ENCODE measurements around the gene STEEP1. TPM values are rescaled to one million over a fixed set of nuclear protein-coding genes. Genes with fewer than 3 reads are reported as not detected.
"Not testable (repeated sequence)": the region's sequence is repeated elsewhere in the genome, so short reads cannot be mapped to it uniquely, and the experiment has no call there.

The STEEP1 gene
- total and polyA plus RNA-seq, 9 donors, result 15.5 to 28.6 (median 16.2) TPM

DNA sequence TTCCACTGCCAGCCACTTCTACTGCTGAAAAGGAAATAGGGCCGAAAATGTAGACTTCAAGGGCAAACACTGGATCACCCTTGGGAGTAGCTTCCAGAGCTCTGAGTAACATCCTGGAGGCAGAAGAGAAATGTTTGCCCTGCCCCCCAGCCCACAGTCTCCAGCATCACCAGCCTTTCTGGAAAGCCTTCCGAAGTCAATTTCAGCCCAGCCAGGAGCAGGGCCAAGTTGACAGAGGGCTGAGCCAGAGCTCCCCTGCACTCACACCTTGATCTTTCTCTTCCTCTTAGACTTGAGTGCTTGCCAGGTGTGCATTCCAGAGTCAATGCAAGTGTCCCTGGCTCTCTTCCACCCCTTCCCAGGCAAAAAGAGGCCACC, 61.7 kb downstream of the STEEP1 start:
- no peaks in the 10 kb centered on the region for H3K4me1 ChIP-seq (ENCODE audit: control insufficient read depth, insufficient read depth, low read length)
- peak; percentile 28 for DNase-seq
- WGBS (ENCODE audit: insufficient coverage), result 56% methylated on average over 2 of the region's 2 CpGs

DNA sequence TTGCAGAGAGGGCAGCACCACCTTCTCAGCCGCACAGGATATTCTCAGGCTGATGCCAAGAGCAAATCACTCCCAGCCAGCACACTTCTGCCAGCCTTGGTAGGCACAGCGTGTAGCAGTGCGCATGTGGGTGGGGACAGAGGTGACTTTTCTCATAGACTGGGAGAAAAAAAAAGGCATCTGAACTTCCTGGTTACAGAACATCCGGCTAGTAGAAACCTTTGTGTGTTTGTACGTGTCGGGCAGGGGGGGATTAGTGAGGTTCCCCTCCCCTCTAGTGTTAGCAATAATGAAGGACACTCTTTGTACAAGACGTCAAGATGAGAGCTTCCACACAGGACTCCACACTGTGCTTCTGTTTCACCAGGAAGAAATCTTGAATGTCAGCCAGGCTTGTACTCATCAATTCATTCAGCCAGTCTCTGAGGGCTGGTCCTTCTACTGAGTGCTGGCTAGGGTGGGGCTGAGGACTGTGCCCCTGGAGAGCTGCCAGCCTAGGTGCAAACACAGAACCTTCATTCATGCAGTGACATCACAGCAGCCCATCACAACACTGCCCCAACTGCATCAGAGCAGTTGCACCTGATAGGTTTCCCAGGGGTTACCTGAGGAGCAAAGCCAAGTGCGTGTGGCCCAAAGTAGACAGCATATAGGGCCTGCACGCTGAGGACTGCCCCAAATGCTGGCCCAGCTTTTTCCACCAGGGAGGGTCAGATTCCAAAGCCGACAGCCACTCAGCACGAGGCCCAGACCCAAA, 62.3 kb downstream of the STEEP1 start:
- Histone ChIP-seq H3K27ac (ENCODE audit: low read length) (no peak overlapping the region), H3K4me1 (ENCODE audit: control insufficient read depth, insufficient read depth, low read length) (no peaks in the 10 kb centered on the region), H3K4me3 (ENCODE audit: low read length) (no peak overlapping the region), H3K27me3 (ENCODE audit: control insufficient read depth, insufficient read depth, low read length) (no peaks in the 10 kb centered on the region), H3K36me3 (ENCODE audit: control insufficient read depth, insufficient read depth, low read length) (no peaks in the 10 kb centered on the region), H3K9me3 (replicated peaks; ENCODE audit: control insufficient read depth, low read depth, low read length) (no peaks in the 10 kb centered on the region)
- no peak for DNase-seq
- 52% methylated on average over 3 of the region's 11 CpGs for WGBS (ENCODE audit: insufficient coverage)

More for the DNA sequence above, 61.7 kb downstream of the STEEP1 start:
- Histone ChIP-seq H3K4me3 (ENCODE audit: low read length) (no peak overlapping the region), H3K27me3 (ENCODE audit: control insufficient read depth, insufficient read depth, low read length) (no peaks in the 10 kb centered on the region), H3K27ac (ENCODE audit: low read length) (no peak overlapping the region), H3K36me3 (ENCODE audit: control insufficient read depth, insufficient read depth, low read length) (no peaks in the 10 kb centered on the region), H3K9me3 (replicated peaks; ENCODE audit: control insufficient read depth, low read depth, low read length) (no peaks in the 10 kb centered on the region)

DNA sequence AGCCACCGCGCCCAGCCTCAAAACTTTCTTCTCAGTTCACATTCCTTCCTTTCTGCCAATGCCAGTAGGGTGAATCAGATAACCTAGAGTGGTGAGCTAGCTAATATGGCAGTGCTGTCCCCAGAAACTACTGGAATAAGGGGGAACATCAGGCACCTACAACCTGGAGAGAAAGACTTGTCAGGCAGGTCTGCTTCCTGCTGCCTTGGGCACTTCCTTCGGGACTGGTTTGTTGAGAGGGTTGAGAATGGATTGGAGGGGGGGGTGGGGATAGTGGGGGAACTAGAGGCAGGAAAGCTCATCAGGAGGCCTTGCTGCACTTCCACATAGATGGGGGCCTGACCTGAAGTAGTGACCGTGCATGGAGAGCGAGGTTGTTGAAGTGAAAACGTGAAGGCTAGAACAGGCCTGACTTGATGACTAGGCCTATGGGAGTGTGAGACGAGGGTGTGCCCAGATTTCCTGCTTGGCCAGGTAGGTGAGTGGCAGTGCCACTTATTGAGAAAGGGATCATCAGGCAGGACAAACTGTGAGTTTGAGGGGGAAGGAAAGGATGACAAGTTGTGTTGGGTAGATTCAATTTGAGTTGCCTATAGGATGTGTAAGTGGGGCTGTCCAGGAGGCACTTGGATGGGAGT, 63.6 kb downstream of the STEEP1 start:
- 78% methylated on average over 5 of the region's 7 CpGs for WGBS (ENCODE audit: insufficient coverage)
- H3K36me3 ChIP-seq (ENCODE audit: control insufficient read depth, insufficient read depth, low read length), result no peaks in the 10 kb centered on the region
- H3K9me3 ChIP-seq (replicated peaks; ENCODE audit: control insufficient read depth, low read depth, low read length), result no peaks in the 10 kb centered on the region
- H3K4me1 ChIP-seq (ENCODE audit: control insufficient read depth, insufficient read depth, low read length), result no peaks in the 10 kb centered on the region
- no peak for DNase-seq
- H3K4me3 ChIP-seq (ENCODE audit: low read length), result no peak overlapping the region
- no peak overlapping the region for H3K27ac ChIP-seq (ENCODE audit: low read length)
- no peaks in the 10 kb centered on the region for H3K27me3 ChIP-seq (ENCODE audit: control insufficient read depth, insufficient read depth, low read length)

DNA sequence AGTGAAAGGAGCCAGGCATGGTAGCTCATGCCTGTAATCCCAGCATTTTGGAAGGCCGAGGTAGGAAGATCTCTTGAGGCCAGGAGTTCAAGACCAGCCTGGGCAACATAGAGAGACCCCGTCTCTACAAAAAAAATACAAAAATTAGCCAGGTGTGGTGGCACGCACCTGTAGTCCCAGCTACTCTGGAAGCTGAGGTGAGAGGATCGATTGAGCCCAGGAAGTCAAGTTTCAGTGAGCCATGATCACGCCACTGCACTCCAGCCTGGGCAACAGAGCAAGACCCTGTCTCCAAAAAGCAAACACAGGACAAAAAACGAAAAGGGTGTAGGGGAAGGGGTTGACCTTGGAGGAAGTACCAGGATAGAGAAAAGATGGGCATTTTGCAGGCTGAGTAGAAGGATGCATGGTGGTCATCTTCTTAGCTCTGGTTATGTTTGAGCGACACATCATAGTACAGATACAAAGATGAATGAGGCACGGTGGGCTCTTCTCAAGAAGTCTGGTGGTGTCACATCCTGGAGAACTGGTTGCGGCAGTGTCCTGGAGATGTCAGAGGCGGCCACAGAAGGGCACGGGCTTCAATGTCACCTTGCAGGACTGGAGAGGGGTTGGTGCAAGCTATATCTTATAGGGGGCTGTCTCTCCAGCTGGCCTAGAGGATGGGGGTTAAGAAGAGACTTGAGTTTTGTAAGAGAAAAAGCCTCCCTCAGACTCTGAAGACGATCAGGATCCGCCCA, 65.0 kb downstream of the STEEP1 start:
- Histone ChIP-seq H3K9me3 (replicated peaks; ENCODE audit: control insufficient read depth, low read depth, low read length) (no peaks in the 10 kb centered on the region), H3K36me3 (ENCODE audit: control insufficient read depth, insufficient read depth, low read length) (no peaks in the 10 kb centered on the region), H3K4me3 (ENCODE audit: low read length) (no peak overlapping the region), H3K4me1 (ENCODE audit: control insufficient read depth, insufficient read depth, low read length) (no peaks in the 10 kb centered on the region), H3K27ac (ENCODE audit: low read length) (no peak overlapping the region), H3K27me3 (ENCODE audit: control insufficient read depth, insufficient read depth, low read length) (no peaks in the 10 kb centered on the region)
- DNase-seq, result no peak
- WGBS (ENCODE audit: insufficient coverage), result 90% methylated on average over 10 of the region's 13 CpGs

DNA sequence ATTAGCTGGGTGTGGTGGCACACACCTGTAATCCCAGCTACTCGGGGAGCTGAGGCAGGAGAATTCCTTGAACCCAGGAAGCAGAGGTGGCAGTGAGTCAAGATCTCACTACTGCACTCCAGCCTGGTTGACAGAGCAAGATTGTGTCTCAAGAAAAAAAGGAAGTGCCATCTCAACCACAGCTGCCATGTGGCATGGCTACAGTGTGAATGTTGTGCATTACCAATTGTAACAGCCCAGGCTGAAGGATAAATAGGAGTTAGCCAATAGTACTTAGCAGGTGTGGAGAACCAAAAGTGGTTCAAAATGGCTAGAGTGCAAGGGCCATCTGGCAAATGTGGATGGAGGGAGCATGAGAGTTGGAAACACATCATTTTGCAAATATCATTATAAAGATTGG, 68.0 kb downstream of the STEEP1 start:
- Histone ChIP-seq H3K4me1 (ENCODE audit: control insufficient read depth, insufficient read depth, low read length) (no peaks in the 10 kb centered on the region), H3K36me3 (ENCODE audit: control insufficient read depth, insufficient read depth, low read length) (no peaks in the 10 kb centered on the region), H3K27me3 (ENCODE audit: control insufficient read depth, insufficient read depth, low read length) (no peaks in the 10 kb centered on the region), H3K9me3 (replicated peaks; ENCODE audit: control insufficient read depth, low read depth, low read length) (no peaks in the 10 kb centered on the region), H3K4me3 (ENCODE audit: low read length) (no peak overlapping the region), H3K27ac (ENCODE audit: low read length) (no peak overlapping the region)
- WGBS (ENCODE audit: insufficient coverage), result 80% methylated on average over 1 of the region's 1 CpG
- DNase-seq, result no peak

DNA sequence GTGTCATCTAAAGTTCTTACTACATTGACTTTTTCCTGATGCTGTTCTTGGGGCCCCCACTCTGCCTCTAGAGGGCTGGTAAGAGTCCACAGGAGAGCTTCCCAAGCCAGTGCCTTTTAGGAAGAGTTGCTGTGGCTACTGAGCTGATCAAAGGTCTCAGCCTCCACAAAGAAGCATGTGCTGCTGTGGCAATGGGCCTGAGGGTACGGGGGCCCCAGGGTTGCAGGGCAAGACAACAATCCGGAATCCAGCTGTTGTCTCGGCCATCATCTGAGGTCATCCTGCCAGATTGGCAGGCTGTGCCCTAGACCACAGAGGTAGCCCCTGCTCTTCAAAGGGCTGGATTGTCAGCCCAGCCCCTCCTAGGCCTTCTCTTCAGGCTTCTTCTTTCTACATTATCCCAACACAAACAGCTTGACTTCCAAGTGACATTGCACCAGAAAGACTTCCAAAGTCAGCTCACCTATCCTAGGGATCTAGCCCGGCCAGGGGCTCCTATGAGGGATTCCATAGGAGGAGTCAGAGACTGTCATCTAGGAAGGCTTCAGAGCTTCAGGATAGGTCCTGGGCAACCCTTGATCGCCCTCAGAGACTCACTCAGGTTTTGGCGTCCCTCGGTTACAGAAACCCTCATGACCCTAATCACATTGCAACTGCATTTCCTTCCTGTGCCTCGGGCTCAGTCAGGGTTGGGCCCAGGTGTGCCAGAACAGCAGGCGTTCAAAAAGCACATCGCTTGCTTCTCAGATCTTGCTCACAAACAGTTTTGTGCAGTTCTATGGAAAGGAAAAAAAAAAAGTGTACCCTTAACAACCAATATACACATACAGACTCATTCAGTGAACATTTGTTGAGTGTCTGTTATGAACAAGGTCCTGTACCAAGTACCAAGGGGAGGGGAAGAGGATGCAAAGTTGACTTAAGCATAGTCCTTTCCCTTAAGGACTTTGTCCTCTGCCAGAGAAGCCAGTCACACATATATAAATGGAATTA, 69.2 kb downstream of the STEEP1 start:
- H3K36me3 ChIP-seq (ENCODE audit: control insufficient read depth, insufficient read depth, low read length), result no peaks in the 10 kb centered on the region
- 74% methylated on average over 4 of the region's 10 CpGs for WGBS (ENCODE audit: insufficient coverage)

DNA sequence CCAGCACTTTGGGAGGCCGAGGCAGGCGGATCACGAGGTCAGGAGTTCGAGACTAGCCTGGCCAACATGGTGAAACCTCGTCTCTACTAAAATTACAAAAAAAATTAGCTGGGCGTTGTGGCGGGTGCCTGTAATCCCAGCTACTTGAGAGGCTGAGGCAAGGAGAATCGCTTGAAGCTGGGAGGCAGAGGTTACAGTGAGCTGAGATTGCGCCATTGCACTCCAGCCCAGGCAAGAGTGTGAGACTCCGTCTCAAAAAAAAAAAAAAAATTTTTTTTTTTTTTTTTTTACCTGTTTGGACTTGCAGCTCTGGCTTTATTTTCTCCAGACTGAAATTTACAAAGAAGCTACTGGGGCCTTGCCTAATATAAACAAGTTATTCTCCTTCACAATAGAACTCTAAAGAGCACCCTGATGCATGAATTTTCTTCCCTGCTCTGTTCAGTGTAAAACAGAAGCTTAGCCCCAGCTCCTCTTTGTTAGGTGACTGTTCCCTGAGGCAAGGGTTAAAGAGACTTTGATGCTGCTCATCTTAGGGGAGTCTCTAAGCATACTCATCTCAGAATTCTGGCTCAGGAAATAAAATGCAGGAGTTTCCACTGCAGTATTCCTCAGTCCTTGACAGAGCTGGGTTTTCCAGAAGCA, 71.2 kb downstream of the STEEP1 start:
- H3K27me3 ChIP-seq (ENCODE audit: control insufficient read depth, insufficient read depth, low read length); H3K4me1 ChIP-seq (ENCODE audit: control insufficient read depth, insufficient read depth, low read length): not testable (repeated sequence)

More for the DNA sequence above, 69.2 kb downstream of the STEEP1 start:
- no peaks in the 10 kb centered on the region for H3K4me1 ChIP-seq (ENCODE audit: control insufficient read depth, insufficient read depth, low read length)
- no peaks in the 10 kb centered on the region for H3K27me3 ChIP-seq (ENCODE audit: control insufficient read depth, insufficient read depth, low read length)
- H3K9me3 ChIP-seq (replicated peaks; ENCODE audit: control insufficient read depth, low read depth, low read length), result no peaks in the 10 kb centered on the region
- H3K4me3 ChIP-seq (ENCODE audit: low read length), result no peak overlapping the region
- no peak overlapping the region for H3K27ac ChIP-seq (ENCODE audit: low read length)
- DNase-seq, result no peak

DNA sequence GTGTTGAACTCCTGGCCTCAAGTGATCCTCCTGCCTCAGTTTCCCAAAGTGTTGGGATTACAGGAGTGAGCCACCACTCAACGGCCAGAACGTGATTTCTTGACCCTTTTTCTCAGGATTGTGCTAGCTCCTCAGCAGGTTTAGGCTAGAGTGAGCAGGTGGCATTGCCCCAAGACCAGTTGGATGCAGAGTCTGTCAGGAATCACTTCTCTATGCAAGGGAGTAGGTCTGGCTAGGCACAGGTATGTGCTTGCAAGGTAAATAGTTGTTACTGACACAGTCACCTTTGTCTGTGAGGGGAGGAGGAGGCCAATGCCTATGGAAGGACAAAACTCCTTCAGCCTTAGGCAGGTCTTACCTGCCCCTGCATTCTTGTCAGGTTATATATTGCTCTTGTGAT, 72.7 kb downstream of the STEEP1 start:
- DNase-seq, result no peak
- no peak overlapping the region for H3K27ac ChIP-seq (ENCODE audit: low read length)
- no peaks in the 10 kb centered on the region for H3K9me3 ChIP-seq (replicated peaks; ENCODE audit: control insufficient read depth, low read depth, low read length)
- no peaks in the 10 kb centered on the region for H3K27me3 ChIP-seq (ENCODE audit: control insufficient read depth, insufficient read depth, low read length)
- no peaks in the 10 kb centered on the region for H3K4me1 ChIP-seq (ENCODE audit: control insufficient read depth, insufficient read depth, low read length)
- H3K4me3 ChIP-seq (ENCODE audit: low read length), result no peak overlapping the region
- H3K36me3 ChIP-seq (ENCODE audit: control insufficient read depth, insufficient read depth, low read length), result no peaks in the 10 kb centered on the region
- WGBS (ENCODE audit: insufficient coverage), result 61% methylated on average over 2 of the region's 2 CpGs

More for the DNA sequence above, 71.2 kb downstream of the STEEP1 start:
- H3K4me3 ChIP-seq (ENCODE audit: low read length); DNase-seq; H3K9me3 ChIP-seq (replicated peaks; ENCODE audit: control insufficient read depth, low read depth, low read length); H3K27ac ChIP-seq (ENCODE audit: low read length); H3K36me3 ChIP-seq (ENCODE audit: control insufficient read depth, insufficient read depth, low read length): not testable (repeated sequence)
- 80% methylated on average over 2 of the region's 10 CpGs for WGBS (ENCODE audit: insufficient coverage)

DNA sequence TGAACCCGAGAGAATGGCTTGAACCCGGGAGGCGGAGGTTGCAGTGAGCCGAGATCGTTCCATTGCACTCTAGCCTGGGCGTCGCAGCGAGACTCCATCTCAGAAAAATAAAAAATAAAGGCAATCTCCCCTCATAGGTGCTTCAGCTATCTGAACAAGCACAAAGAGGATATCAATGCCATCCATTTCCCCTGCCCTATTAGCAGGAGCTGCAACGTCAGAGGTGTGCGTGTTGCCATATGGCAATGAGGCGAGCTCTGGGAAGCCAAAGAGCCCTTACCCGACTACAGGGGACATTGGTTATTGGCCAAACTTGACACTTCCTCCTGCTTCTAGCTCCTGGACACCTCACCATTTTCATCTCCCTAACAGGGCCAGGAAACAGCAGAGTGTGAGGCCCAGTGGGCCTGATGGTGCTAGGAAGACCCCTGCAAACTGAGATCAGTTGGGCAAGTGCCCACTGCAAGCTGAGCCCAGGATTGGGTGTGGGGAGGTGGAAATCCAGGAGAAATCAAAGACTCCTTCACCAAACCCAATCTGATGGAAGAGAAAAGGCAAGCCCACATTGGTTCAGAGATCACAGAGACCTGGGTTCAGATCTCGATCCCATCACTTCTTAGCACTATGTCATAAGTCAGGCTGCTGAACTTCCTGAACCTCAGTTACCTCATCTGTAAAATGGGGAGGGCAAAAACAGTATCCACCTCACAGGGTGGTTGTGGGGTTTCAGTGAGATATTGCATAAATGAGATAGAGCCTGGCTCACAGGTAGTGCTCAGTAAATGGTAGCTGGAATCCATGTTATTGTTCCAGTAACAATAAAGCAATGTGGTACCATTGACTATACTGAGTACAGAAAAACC, 75.8 kb downstream of the STEEP1 start:
- WGBS (ENCODE audit: insufficient coverage), result 84% methylated on average over 11 of the region's 13 CpGs
- no peak overlapping the region for H3K4me3 ChIP-seq (ENCODE audit: low read length)

More for the DNA sequence above, 75.8 kb downstream of the STEEP1 start:
- Histone ChIP-seq H3K4me1 (ENCODE audit: control insufficient read depth, insufficient read depth, low read length) (no peaks in the 10 kb centered on the region), H3K27me3 (ENCODE audit: control insufficient read depth, insufficient read depth, low read length) (no peaks in the 10 kb centered on the region), H3K9me3 (replicated peaks; ENCODE audit: control insufficient read depth, low read depth, low read length) (no peaks in the 10 kb centered on the region), H3K36me3 (ENCODE audit: control insufficient read depth, insufficient read depth, low read length) (no peaks in the 10 kb centered on the region), H3K27ac (ENCODE audit: low read length) (no peak overlapping the region)
- no peak for DNase-seq

Data from muscle of leg (tissue), 11 donors.